H1 (cell line): ENCODE data around the gene ADCK2. TPM values are rescaled to one million over a fixed set of nuclear protein-coding genes. Genes with fewer than 3 reads are reported as not detected.

ENCODE experiments used
- E2F6 ChIP-seq: IDR thresholded peaks from 2 replicates; pipeline ENCODE4 v1.6.1; 2012; ENCODE audit warnings: inconsistent platforms
- NRF1 ChIP-seq: IDR thresholded peaks from 2 replicates; pipeline ENCODE4 v1.6.1; 2011; ENCODE audit warnings: mild to moderate bottlenecking, low read depth, low read length, improper control_type of control experiment
- POLR2A ChIP-seq, 2 experiments: IDR thresholded peaks; 1 replicate in 1 of 2; 2 replicates in 1 of 2; pipeline ENCODE4 v1.6.1; 2011; ENCODE audit warnings: low read depth in 2 of 2, low read length in 2 of 2, mild to moderate bottlenecking in 2 of 2; ENCODE audit errors: control extremely low read depth in 1 of 2
- SP2 ChIP-seq: IDR thresholded peaks from 2 replicates; pipeline ENCODE4 v1.6.1; 2012; ENCODE audit warnings: mild to moderate bottlenecking, low read length, inconsistent platforms
- TBP ChIP-seq: IDR thresholded peaks from 2 replicates; pipeline ENCODE4 v1.6.1; 2011; ENCODE audit warnings: low read depth, low read length, improper control_type of control experiment
- ZNF274 ChIP-seq: IDR thresholded peaks from 2 replicates; pipeline ENCODE4 v1.7.0; 2012; ENCODE audit warnings: low read length, borderline replicate concordance; ENCODE audit errors: extremely low read depth
- polyA plus RNA-seq, 7 experiments: library from polyadenylated mRNA; depleted of rRNA in 3 of 7; stranded (reverse) in 5 of 7; unstranded in 2 of 7; fragments of >200 nt in 5 of 7; fragments of 200-250 nt in 2 of 7; gene quantifications; 1 replicate in 5 of 7; 2 replicates in 1 of 7; 4 replicates in 1 of 7; pipeline versions ENCODE4 v1.2.1 to v1.2.3, GENCODE V29; 2011 to 2013; ENCODE audit warnings: missing spikeins in 2 of 7, mixed read lengths in 2 of 7
- total RNA-seq: library from RNA; stranded (reverse); fragmentation: NEBNext Ultra II Directional; extraction: Animal tissue kit (Norgen Biotek cat#: 25700); gene quantifications from 2 replicates; pipeline ENCODE4 v1.2.1, GENCODE V29; 2021

Gene ADCK2
- total and polyA plus RNA-seq, 2 of the 8 experiments (the other 6 are each of a cell fraction or from before 2014, with no cell fraction given), result 6.9 to 11.7 TPM

GRCh38 chr7:140668641-140669040 lies 4.1 kb upstream of the ADCK2 start (continued):
- TF ChIP-seq TBP (no peak), E2F6 (no peak), POLR2A (IDR thresholded peaks at IDR 0.05; ENCODE audit: control extremely low read depth in 1 of 2, low read depth in 2 of 2, low read length in 2 of 2) (no peak), ZNF274 (no peak), NRF1 (no peak), SP2 (no peak)
- TF ChIP-seq, all 59 proteins: peak for 0
